K562 (cell line): ENCODE measurements around the gene TUT1. TPM values are rescaled to one million over a fixed set of nuclear protein-coding genes. Genes with fewer than 3 reads are reported as not detected.

Experiments used
- CC2D1A ChIP-seq: fragments of 450-650 bp; IDR thresholded peaks from 2 replicates; pipeline ENCODE4 v1.6.1; 2017; ENCODE audit warnings: mild to moderate bottlenecking
- FOXJ2 ChIP-seq: fragments of 200-800 bp; sonication (Bioruptor generic); IDR thresholded peaks from 2 replicates; pipeline ENCODE4 v1.6.1; 2016; ENCODE audit warnings: missing genetic modification characterization, missing compliant biosample characterization
- FOXM1 ChIP-seq, 2 experiments: fragments of 450-650 bp in 1 of 2; sonication (generic) in 1 of 2; formaldehyde crosslinking in 1 of 2; IDR thresholded peaks; 2 replicates each; pipeline versions ENCODE4 v1.6.1 to v1.9.0; 2017 to 2022; ENCODE audit warnings: low read depth in 2 of 2, mild to moderate bottlenecking in 2 of 2, missing genetic modification reagents in 1 of 2, moderate library complexity in 1 of 2
- JUN ChIP-seq, 2 experiments: sonication (generic) in 1 of 2; formaldehyde crosslinking in 1 of 2; IDR thresholded peaks; 2 replicates each; pipeline versions ENCODE4 v1.6.1 to v1.8.0; 2012 to 2022; ENCODE audit warnings: borderline replicate concordance in 2 of 2, mild to moderate bottlenecking in 2 of 2, improper control_type of control experiment in 1 of 2, low read depth in 1 of 2, low read length in 1 of 2, missing genetic modification reagents in 1 of 2
- NUFIP1 ChIP-seq: fragments of 450-650 bp; IDR thresholded peaks from 2 replicates; pipeline ENCODE4 v1.6.1; 2018; ENCODE audit not compliant: partially characterized antibody
- POLR2AphosphoS5 ChIP-seq: IDR thresholded peaks from 2 replicates; pipeline ENCODE4 v1.6.1; 2011; ENCODE audit warnings: mild to moderate bottlenecking, low read depth, low read length, moderate library complexity; ENCODE audit not compliant: control insufficient read depth, insufficient read depth
- POLR3A ChIP-seq: IDR thresholded peaks from 2 replicates; pipeline ENCODE4 v1.6.1; 2011; ENCODE audit warnings: borderline replicate concordance, mild to moderate bottlenecking, moderate library complexity; ENCODE audit not compliant: insufficient read length, insufficient read depth; ENCODE audit errors: extremely low read depth
- RB1 ChIP-seq: fragments of 450-650 bp; IDR thresholded peaks from 2 replicates; pipeline ENCODE4 v1.6.1; 2017; ENCODE audit warnings: low read depth, mild to moderate bottlenecking
- RCOR1 ChIP-seq, 2 experiments: IDR thresholded peaks; 2 replicates each; pipeline ENCODE4 v1.6.1; 2012; ENCODE audit warnings: low read depth in 2 of 2, low read length in 2 of 2, borderline replicate concordance in 1 of 2, improper control_type of control experiment in 1 of 2
- SP2 ChIP-seq: IDR thresholded peaks from 2 replicates; pipeline ENCODE4 v1.6.1; 2011; ENCODE audit warnings: mild to moderate bottlenecking, low read depth, low read length, moderate library complexity; ENCODE audit not compliant: poor library complexity, severe bottlenecking; ENCODE audit errors: extremely low read depth
- TBP ChIP-seq: optimal IDR thresholded peaks from 2 replicates; pipeline ENCODE3; 2011; ENCODE audit warnings: low read depth, low read length, improper control_type of control experiment
- U2AF2 ChIP-seq: fragments of 200-400 bp; formaldehyde crosslinking; optimal IDR thresholded peaks from 2 replicates; pipeline ENCODE3; 2017; ENCODE audit warnings: low read depth, mild to moderate bottlenecking, low read length
- ZNF143 ChIP-seq: sonication (generic); formaldehyde crosslinking; IDR thresholded peaks from 2 replicates; pipeline ENCODE4 v1.9.0; 2022; ENCODE audit warnings: mild to moderate bottlenecking, missing genetic modification reagents
- ZNF766 ChIP-seq: fragments of 200-800 bp; sonication (Bioruptor generic); conservative IDR thresholded peaks from 2 replicates; pipeline ENCODE4 v1.6.1; 2016; ENCODE audit warnings: missing genetic modification characterization, missing compliant biosample characterization
- polyA plus RNA-seq, 8 experiments: library from polyadenylated mRNA; depleted of rRNA in 4 of 8; stranded (reverse) in 5 of 8; unstranded in 3 of 8; fragments of >200 nt; fragmentation: Nextera tagmentation in 2 of 8; fragmentation: Illumina TruSeq in 1 of 8; extraction: Ambion mirVana in 2 of 8; extraction: Trizol in 1 of 8; gene quantifications; 2 replicates each; pipeline versions ENCODE4 v1.2.1 to v1.2.3, GENCODE V29; 2011 to 2014; ENCODE audit warnings: inconsistent platforms in 1 of 8, missing spikeins in 1 of 8
- total RNA-seq, 7 experiments: library from RNA; depleted of rRNA in 6 of 7; stranded (reverse); fragments of >200 nt in 6 of 7; fragmentation: Illumina TruSeq in 2 of 7; extraction: Trizol in 2 of 7; gene quantifications; 2 replicates each; pipeline versions ENCODE4 v1.2.1 to v1.2.3, GENCODE V29; 2011 to 2021; ENCODE audit warnings: low replicate concordance in 1 of 7
- TF ChIP-seq, protein P1 (sequence below): fragments of 450-650 bp; IDR thresholded peaks from 2 replicates; pipeline ENCODE4 v1.6.1; 2018; ENCODE audit not compliant: partially characterized antibody
- TF ChIP-seq, protein P2 (sequence below): fragments of 250-450 bp; sonication (Bioruptor Pico); IDR thresholded peaks from 2 replicates; pipeline ENCODE4 v1.8.0; 2022; ENCODE audit warnings: moderate library complexity, mild to moderate bottlenecking, inconsistent platforms
- TF ChIP-seq, protein P3 (sequence below): fragments of 450-650 bp; formaldehyde crosslinking; IDR thresholded peaks from 2 replicates; pipeline ENCODE4 v1.4.0; 2020; ENCODE audit warnings: mild to moderate bottlenecking, moderate library complexity
- TF ChIP-seq, protein P4 (sequence below): fragments of 450-650 bp; formaldehyde crosslinking; IDR thresholded peaks from 2 replicates; pipeline ENCODE4 v1.4.0; 2020; ENCODE audit warnings: mild to moderate bottlenecking, moderate library complexity

The TUT1 gene
- total and polyA plus RNA-seq, 9 of the 15 experiments (the other 6 are each of a cell fraction or from before 2014, with no cell fraction given): 0.66 to 44.3 (median 15.7) TPM

DNA sequence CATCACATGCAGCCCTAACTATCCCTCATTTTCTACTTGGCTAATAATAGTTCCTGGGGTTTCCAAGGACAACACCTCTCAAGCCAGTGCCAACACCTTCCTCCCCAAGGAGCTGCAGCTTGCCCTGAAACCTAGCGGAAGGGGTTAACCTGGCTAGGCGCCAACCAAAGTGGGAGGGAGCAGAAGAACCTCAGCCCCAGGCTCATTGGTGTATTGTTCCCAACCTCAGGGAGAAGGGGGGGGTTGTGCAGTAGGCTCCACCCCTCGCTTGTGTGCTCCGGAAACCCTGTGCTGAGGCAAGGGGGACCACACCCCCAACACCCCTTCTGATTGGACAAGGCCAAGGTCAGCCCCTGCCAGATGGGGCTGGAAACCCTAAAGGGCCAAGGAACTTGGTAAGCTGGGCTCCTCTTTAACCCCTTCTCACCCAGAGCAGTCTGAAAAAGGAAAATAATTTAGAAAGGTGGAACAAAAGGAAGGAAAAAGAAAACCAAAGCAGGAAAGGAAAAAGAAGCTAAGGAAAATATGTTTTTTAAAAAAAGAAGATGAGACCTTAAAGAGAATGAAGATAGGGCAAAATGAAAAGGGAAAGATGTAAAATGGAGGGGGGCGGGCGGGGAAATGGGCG, 7.9 kb upstream of the TUT1 start (continued):
- TF ChIP-seq FOXM1 (IDR thresholded peaks at IDR 0.05; ENCODE audit: low read depth): peak; percentile 81
- no peak for TF ChIP-seq FOXM1 (CRISPR knock-in tag; IDR thresholded peaks at IDR 0.05; ENCODE audit: low read depth)
- no peak for TF ChIP-seq RCOR1 (IDR thresholded peaks at IDR 0.05; ENCODE audit: borderline replicate concordance in 1 of 2, low read depth in 2 of 2, low read length in 2 of 2)
- TF ChIP-seq U2AF2: no peak
- TF ChIP-seq TBP: peak; percentile 50
- TF ChIP-seq CC2D1A: 0 out of 2 replicates have a peak, but pooled peaks have one; percentile 10
- TF ChIP-seq POLR3A: no peak
- TF ChIP-seq FOXJ2 (tag): no peak
- TF ChIP-seq ZNF143: no peak
- TF ChIP-seq RB1: no peak
- no peak for TF ChIP-seq JUN (IDR thresholded peaks at IDR 0.05; ENCODE audit: borderline replicate concordance, low read depth, low read length)
- no peak for TF ChIP-seq JUN (CRISPR knock-in tag; IDR thresholded peaks at IDR 0.05; ENCODE audit: borderline replicate concordance)
- TF ChIP-seq, protein P1, sequence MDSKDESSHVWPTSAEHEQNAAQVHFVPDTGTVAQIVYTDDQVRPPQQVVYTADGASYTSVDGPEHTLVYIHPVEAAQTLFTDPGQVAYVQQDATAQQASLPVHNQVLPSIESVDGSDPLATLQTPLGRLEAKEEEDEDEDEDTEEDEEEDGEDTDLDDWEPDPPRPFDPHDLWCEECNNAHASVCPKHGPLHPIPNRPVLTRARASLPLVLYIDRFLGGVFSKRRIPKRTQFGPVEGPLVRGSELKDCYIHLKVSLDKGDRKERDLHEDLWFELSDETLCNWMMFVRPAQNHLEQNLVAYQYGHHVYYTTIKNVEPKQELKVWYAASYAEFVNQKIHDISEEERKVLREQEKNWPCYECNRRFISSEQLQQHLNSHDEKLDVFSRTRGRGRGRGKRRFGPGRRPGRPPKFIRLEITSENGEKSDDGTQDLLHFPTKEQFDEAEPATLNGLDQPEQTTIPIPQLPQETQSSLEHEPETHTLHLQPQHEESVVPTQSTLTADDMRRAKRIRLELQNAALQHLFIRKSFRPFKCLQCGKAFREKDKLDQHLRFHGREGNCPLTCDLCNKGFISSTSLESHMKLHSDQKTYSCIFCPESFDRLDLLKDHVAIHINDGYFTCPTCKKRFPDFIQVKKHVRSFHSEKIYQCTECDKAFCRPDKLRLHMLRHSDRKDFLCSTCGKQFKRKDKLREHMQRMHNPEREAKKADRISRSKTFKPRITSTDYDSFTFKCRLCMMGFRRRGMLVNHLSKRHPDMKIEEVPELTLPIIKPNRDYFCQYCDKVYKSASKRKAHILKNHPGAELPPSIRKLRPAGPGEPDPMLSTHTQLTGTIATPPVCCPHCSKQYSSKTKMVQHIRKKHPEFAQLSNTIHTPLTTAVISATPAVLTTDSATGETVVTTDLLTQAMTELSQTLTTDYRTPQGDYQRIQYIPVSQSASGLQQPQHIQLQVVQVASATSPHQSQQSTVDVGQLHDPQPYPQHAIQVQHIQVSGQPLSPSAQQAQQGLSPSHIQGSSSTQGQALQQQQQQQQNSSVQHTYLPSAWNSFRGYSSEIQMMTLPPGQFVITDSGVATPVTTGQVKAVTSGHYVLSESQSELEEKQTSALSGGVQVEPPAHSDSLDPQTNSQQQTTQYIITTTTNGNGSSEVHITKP: peak; percentile 85
- TF ChIP-seq, protein P2, sequence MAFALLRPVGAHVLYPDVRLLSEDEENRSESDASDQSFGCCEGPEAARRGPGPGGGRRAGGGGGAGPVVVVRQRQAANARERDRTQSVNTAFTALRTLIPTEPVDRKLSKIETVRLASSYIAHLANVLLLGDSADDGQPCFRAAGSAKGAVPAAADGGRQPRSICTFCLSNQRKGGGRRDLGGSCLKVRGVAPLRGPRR (CRISPR knock-in tag): no peak
- TF ChIP-seq, protein P3, sequence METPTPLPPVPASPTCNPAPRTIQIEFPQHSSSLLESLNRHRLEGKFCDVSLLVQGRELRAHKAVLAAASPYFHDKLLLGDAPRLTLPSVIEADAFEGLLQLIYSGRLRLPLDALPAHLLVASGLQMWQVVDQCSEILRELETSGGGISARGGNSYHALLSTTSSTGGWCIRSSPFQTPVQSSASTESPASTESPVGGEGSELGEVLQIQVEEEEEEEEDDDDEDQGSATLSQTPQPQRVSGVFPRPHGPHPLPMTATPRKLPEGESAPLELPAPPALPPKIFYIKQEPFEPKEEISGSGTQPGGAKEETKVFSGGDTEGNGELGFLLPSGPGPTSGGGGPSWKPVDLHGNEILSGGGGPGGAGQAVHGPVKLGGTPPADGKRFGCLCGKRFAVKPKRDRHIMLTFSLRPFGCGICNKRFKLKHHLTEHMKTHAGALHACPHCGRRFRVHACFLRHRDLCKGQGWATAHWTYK (CRISPR knock-in tag): no peak
- TF ChIP-seq NUFIP1: no peak
- peak; percentile 49; the same call in 1 of the 2 replicates for TF ChIP-seq ZNF766 (CRISPR knock-in tag)
- no peak for TF ChIP-seq SP2
- peak; percentile 56; the same call in 1 of the 2 replicates for TF ChIP-seq POLR2AphosphoS5
- TF ChIP-seq, protein P4, sequence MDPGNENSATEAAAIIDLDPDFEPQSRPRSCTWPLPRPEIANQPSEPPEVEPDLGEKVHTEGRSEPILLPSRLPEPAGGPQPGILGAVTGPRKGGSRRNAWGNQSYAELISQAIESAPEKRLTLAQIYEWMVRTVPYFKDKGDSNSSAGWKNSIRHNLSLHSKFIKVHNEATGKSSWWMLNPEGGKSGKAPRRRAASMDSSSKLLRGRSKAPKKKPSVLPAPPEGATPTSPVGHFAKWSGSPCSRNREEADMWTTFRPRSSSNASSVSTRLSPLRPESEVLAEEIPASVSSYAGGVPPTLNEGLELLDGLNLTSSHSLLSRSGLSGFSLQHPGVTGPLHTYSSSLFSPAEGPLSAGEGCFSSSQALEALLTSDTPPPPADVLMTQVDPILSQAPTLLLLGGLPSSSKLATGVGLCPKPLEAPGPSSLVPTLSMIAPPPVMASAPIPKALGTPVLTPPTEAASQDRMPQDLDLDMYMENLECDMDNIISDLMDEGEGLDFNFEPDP: no peak
